SKM-1 (cell line): Measurements from ENCODE around the gene MND1.
"Not testable (repeated sequence)": the region's sequence is repeated elsewhere in the genome, so short reads cannot be mapped to it uniquely, and the experiment has no call there.

Experiments
- DNase-seq: peaks from one replicate; lab custom pipeline; 2025; ENCODE audit not compliant: unreplicated experiment; lab: John Stamatoyannopoulos, UW

Gene MND1

DNA sequence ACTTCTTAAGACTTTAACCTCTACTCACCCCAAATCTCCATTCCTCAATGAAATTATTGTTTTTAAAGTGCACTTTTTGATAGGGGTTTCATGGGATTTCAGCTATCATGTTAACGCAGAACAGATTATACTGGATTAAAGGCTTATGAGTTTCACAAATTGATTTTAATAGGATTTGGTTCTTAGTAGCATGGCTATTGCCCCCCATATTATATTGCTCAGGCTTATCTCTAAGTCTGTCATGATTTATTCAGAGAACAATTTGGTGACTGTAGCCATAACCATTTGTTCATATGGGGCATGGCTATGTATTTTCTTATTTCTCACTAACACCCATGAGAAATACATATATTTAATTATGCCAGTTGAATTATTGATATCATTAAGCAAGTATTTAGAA is 57.0 kb downstream of the MND1 start:
- DNase-seq, result no peak

DNA sequence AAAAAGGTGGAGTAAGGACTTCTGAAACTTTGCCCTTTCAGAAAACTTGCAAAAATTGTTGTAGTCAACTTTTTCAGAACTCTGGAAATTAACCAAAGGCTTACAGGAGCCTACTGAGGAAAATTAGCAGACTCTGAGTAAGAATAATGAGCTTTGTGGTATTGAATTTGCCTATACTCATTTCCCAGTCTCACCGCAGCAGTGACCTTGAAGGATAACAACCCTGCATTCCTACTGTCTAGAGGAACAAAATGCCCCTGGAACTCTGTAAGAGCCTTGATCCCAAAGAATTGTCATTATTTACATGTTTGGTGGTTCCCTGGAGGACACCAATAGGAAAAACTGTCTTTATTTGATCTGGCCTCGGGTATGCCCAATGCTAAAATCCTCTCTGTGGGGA is 57.9 kb downstream of the MND1 start:
- DNase-seq, result no peak

GRCh38 chr4:153403726-153404125 is 59.2 kb downstream of the MND1 start:
- DNase-seq, result no peak

- no peak for DNase-seq
Observed at GRCh38 chr4:153407906-153408305, 63.4 kb downstream of the MND1 start.

DNA sequence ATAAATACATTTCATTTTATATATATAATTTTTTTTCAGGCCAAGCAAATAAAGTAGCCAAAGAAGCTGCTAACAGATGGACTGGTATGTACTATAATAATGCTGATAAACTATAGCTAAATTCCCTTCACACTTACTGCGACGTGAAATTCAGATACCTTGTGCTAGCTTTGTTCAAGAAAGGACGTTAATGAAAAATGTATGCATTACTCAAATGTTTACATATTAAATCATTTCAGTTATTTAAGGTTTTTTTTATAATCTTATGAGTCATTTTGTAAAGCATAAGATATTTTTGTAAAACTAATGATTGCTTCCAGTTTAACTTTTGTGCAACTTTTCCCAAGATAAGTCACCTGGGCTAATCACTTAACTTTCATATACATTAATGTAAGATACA is 64.4 kb downstream of the MND1 start:
- no peak for DNase-seq

GRCh38 chr4:153409412-153409811 is 64.9 kb downstream of the MND1 start:
- no peak for DNase-seq

DNA sequence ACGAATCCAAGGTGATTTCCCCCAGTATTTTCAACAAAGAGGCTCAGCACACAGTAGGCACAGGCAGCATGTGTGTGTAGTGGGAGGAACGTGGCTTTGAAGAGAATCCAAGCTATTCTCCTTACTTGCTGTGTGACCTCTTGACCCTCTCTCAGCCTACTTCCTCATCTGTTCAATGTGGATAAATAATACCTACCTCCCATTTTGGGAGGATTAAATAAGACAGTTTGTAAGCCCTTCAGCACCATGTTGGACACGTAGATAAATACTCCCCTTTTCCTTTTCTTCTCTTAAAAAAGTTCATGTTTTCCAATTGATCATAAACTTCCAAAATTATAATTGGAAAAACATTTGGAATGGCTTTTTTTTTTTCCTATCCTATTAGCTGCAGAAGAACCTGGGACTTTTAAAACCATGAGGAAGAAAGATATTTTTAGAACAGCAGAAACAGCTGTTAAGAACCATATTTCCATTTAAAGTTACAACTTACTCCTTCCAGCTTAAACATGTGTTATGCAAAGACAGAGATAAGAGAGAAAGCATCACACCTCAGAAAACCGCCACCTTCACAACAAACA is 65.5 kb downstream of the MND1 start:
- DNase-seq, result no peak

- DNase-seq, result no peak
Observed at GRCh38 chr4:153413842-153414241, 69.4 kb downstream of the MND1 start.

GRCh38 chr4:153416456-153416855 is 72.0 kb downstream of the MND1 start:
- not testable (repeated sequence) for DNase-seq

DNA sequence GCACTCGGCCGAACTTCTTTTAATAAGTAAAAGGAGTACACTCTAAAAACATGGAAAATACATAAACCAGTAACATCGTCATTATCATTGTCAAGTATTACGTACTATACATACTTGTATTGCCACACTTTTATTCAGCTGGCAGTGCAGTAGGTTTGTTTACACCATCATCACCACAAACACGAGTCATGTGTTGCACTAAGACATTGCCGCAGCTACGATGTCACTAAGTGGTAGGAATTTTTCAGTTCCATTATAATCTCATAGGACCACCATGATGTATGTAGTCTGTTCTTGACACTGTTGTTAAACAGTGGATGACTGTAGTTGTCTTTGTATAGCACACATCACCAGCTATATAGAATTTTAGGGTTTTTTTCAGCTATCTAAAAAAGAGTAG is 73.6 kb downstream of the MND1 start:
- DNase-seq, result no peak

GRCh38 chr4:153418558-153418957 is 74.1 kb downstream of the MND1 start:
- DNase-seq, result no peak

DNA sequence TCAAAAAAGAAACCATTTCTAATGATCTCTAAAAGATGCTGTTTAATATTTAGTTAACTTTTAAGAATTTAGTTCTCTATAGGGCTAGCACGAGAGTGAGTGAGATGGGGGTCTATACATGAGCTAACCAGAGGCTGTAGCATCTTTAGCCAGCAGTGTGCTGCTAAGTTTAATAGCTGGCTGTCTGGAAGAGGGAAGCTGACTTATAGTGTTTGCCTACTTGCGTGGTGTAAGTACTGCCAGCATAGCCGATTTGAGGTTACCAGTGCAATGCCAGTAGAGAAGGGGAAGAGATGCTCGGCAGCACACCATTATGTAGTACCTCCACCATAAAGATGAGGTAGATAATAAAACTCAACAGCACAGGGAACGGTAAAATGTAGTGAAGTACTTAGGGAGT is 74.5 kb downstream of the MND1 start:
- DNase-seq, result no peak

DNA sequence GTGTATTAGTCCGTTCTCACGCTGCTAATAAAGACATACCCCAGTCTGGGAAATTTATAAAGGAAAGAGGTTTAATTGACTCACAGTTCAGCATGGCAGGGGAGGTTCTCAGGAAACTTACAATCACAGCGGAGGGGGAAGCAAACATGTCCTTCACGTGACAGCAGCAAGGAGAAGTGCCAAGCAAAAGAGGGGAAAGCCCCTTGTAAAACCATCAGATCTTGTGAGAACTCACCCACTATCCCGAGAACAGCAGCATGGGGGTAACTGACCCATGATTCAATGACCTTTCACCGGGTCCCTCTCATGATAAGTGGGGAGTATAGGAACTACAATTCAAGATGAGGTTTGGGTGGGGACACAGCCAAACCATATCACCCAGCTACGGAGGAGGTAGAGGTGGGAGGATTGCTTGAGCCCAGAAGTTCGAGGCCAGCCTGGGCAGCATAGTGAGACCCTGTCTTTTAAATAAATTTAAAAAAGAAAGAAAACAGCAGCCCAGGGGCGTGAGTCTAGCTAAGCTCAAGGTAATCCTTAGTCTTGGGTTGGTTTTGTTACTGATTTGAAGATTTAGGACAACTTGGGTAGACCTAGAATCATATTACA is 75.3 kb downstream of the MND1 start:
- DNase-seq, result no peak

DNA sequence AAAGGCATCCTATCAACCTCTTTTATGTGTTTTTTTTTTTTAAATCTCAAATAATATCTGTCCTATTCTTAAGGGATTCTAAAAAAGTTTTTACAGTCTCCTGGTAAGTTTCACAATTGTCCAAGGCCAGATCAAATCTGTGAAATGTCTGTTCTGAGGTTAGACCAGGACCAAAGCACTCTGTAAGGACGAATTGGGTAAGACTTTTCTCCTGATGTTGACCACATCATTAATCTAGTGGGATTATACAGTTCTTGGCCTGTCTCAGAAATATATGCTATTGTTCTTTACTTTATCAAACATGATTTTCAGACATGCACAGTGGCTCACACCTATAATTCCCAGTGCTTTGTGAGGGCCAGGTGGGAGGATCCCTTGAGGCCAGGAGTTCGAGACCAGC is 75.9 kb downstream of the MND1 start:
- no peak for DNase-seq

DNA sequence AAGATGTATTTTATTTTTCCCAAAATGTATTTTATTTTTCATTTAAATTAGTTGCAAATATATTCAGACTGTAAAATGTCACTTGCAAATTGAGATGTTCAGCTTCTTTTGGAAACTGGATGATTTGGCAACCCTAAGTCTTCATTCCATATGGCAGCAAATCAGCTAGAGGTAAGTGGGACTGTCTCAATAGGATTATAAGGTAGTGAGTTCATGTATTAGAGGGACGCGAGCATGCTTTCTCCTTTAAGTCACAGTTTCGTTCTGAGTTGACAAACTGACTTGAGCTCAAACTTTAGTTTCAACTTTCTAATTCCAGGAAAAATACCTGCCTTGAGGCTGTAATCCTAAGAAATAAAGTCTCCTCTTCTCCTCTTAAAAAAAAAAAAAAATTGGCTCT is 77.5 kb downstream of the MND1 start:
- no peak for DNase-seq

- DNase-seq, result no peak
Observed at GRCh38 chr4:153426207-153426885, 81.9 kb downstream of the MND1 start.

DNA sequence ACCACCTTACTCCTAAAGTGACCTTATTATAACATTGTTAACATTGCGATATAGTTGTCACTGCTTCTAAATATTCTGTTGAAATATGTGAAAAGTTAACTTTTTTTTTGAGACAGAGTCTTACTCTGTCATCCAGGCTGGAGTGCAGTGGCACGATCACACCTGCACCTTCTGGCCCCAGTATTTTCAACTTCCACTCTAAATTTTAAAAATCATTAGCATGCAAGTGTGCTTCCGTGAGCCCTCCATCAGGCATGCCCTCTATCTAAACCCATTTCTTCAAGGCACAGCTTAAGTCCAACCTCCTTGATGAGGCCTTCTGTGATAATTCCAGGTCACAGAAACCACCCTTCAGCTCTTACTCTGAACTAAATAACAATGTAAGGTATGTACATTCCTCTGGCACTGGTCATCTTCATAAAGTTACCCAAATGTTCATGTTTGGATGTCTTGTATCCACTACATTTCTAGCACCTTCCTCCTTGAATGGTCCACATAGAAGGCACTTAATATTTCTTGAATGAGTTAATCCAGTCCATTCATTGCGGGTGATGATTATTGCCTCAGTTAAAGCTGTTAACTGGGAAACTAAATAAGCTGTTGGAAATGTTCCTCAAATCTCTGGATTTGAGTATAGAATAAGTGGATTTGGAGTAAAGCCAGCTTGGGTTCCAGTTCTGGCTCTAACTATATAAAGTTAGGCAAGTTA is 83.0 kb downstream of the MND1 start:
- no peak for DNase-seq

DNA sequence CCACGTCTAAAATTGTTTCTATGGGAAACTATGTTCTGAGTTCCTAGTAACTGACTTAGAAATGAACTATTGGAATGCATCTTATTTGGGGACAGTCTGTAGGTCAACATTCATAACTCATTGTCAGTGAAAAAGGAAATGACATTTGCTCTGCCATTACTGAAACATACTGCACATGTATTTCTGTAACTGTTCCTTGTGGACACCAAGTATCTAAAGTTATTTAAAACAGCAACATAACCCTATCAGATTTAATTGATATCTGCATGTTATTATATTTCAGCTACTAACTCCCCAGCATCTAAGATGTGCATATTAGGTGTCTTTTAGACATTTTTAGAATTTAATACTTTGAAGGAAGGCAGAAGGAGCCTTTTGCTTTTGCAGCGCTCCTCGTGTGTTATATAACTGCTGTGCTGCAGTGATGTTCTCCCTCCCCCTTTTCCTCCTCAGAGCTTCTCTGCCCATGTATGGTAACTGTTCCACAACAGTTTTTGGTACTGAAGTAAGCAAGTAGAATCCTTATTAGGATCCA is 84.5 kb downstream of the MND1 start:
- DNase-seq, result no peak

- DNase-seq, result peak; percentile 75
Observed at GRCh38 chr4:153432965-153433753, 88.7 kb downstream of the MND1 start.

- peak; percentile 53 for DNase-seq
Observed at GRCh38 chr4:153433754-153434105, 89.2 kb downstream of the MND1 start.

GRCh38 chr4:153434190-153434589 is 89.7 kb downstream of the MND1 start:
- DNase-seq, result no peak
